ENCODE data around the gene KCNQ1.

GRCh38 chr11:2689651-2690575 is 245.1 kb downstream of the KCNQ1 start:
- TF ChIP-seq, protein P1, sequence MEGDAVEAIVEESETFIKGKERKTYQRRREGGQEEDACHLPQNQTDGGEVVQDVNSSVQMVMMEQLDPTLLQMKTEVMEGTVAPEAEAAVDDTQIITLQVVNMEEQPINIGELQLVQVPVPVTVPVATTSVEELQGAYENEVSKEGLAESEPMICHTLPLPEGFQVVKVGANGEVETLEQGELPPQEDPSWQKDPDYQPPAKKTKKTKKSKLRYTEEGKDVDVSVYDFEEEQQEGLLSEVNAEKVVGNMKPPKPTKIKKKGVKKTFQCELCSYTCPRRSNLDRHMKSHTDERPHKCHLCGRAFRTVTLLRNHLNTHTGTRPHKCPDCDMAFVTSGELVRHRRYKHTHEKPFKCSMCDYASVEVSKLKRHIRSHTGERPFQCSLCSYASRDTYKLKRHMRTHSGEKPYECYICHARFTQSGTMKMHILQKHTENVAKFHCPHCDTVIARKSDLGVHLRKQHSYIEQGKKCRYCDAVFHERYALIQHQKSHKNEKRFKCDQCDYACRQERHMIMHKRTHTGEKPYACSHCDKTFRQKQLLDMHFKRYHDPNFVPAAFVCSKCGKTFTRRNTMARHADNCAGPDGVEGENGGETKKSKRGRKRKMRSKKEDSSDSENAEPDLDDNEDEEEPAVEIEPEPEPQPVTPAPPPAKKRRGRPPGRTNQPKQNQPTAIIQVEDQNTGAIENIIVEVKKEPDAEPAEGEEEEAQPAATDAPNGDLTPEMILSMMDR (IDR thresholded peaks at IDR 0.05) = no peak
- no peak for TF ChIP-seq POLR2A (IDR thresholded peaks at IDR 0.05)

Data from body of pancreas (tissue), 4 donors.